H4 (cell line): ENCODE data around the gene PIP5K1C. TPM values are rescaled to one million over a fixed set of nuclear protein-coding genes. Genes with fewer than 3 reads are reported as not detected.

ENCODE experiments used
- DNase-seq: peaks from one replicate; pipeline ENCODE4 v3.0.0-alpha.2; 2015; ENCODE audit warnings: low spot score
- total RNA-seq: library from RNA; depleted of rRNA; stranded (reverse); fragments of >200 nt; shearing (Covaris generic); gene quantifications from 2 replicates; pipeline ENCODE4 v1.2.3, GENCODE V29; 2014

Gene PIP5K1C
- total RNA-seq, 1 experiment from 2014 or later = 6.8 TPM

GRCh38 chr19:3609779-3610719 is 90.2 kb downstream of the PIP5K1C start:
- no peak for DNase-seq

DNA sequence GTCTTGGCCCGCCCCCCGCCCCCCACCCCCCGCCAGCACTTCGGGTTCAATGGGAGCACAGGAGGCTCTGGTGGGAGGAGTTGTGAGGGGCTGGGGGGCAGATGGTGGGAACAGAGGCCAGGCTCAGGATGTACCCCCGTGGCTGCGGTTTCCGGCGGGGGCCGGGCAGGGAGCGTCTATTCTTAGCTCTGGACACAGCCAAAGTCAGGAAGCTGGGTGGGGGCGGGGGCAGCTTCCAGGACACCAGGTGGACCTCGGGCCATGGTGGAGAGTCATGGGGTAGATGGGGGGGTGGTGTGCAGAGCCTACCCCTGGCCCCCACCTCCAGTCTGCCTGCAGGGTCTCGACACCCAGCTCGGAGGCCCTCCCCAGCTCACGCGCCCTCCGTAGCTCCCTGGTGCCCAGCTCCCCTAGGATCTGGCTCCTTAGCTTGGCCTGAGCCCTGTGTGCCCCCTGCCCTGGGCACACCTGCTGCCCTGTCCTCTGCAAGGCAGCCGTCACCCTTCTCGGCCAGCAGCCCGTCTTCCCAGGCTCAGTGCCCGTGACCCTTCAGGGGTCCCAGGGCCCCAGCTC is 91.4 kb downstream of the PIP5K1C start:
- DNase-seq = no peak

DNA sequence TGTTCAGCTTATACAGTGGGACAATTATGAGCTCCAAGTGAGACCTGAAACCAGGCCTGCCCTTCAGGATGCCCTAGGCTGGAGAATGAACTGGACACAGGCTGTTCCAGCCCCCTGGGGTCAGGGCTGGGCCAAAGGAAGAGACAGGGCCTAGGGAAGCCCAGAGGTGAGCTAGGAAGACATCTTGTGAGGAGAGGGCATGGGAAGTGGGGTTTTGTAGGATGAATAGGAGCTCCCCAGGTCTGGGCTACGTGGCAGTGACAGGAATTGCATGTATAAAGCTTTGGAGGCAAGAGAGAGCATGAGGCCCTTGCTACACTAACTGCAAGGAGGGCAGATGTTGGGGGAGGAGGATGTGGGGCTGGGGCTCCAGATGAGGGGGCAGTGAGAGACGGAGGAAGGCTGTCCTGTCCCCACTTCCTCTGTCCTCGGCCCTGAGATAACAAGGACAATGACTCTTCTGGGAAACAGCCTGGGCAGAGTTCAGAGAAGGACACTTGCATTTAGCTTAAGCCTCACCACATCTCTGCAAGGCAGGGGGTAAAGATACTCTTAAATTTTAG is 92.1 kb downstream of the PIP5K1C start:
- no peak for DNase-seq

GRCh38 chr19:3607303-3608078 is 92.8 kb downstream of the PIP5K1C start:
- DNase-seq = no peak

GRCh38 chr19:3606690-3607289 is 93.5 kb downstream of the PIP5K1C start, which contains the start of gene TBXA2R:
TSS of gene TBXA2R (minus strand) at chr19:3606875. CDS start at chr19:3600634, 6,241 bp downstream.
- no peak for DNase-seq

GRCh38 chr19:3606174-3606689 is 94.0 kb downstream of the PIP5K1C start:
- no peak for DNase-seq

- no peak for DNase-seq
Measured at GRCh38 chr19:3605770-3606169, 94.5 kb downstream of the PIP5K1C start.

- DNase-seq = no peak
Measured at GRCh38 chr19:3605361-3605760, 94.9 kb downstream of the PIP5K1C start.

GRCh38 chr19:3604987-3605343 is 95.3 kb downstream of the PIP5K1C start:
- DNase-seq = no peak

- no peak for DNase-seq
Measured at GRCh38 chr19:3604227-3604986, 95.9 kb downstream of the PIP5K1C start.

DNA sequence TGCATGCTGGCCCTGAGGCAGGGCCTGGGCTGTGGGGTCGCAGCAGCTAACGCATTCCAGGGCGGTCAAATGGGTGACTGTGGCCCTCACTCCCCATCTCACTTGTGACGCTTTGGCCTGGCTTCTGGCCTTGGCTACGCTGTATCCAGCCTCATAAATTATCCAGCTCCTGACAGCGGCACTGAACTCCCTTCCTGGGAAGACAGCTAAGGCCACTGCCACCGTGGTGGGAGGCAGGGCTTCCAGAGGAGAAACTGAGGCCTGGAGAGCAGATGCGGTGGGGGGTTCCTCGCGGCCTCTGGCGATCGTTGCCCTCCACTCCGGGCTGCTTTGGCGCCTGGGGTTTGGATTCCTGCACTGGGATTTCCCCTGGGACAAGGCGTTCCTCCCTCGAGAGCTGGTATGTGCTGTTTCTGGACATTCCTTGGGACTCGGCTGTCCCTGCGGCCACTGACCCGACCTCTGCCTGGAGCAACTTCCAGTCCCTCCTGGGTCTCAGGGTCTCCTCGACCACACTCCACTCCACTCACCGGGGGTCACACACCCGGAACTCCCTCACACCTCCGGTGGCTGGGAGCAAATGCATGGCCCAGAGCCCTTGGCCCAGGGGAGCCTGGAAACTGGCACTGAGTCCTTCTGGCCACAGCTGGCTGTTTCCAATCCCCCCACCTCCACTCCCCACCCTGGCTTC is 97.0 kb downstream of the PIP5K1C start:
- DNase-seq = no peak

DNA sequence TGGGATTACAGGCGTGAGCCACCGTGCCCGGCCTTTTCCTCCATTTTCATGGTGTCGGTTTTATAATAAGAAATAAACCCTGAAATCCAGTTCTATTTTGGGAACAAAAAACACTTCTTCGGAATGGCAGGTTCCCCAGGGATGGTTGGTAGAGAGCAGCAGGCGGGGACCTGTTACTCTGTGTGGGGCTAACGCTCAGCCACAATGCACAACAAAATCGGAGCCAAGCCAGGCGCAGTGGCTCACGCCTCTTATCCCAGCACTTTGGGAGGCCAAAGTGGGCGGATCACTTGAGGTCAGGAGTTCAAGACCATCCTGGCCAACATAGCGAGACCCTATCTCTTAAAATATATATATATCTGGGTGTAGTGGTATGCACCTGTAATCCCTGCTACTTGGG is 99.2 kb downstream of the PIP5K1C start:
- DNase-seq = no peak

- DNase-seq = no peak
Measured at GRCh38 chr19:3599776-3600187, 100.5 kb downstream of the PIP5K1C start.

DNA sequence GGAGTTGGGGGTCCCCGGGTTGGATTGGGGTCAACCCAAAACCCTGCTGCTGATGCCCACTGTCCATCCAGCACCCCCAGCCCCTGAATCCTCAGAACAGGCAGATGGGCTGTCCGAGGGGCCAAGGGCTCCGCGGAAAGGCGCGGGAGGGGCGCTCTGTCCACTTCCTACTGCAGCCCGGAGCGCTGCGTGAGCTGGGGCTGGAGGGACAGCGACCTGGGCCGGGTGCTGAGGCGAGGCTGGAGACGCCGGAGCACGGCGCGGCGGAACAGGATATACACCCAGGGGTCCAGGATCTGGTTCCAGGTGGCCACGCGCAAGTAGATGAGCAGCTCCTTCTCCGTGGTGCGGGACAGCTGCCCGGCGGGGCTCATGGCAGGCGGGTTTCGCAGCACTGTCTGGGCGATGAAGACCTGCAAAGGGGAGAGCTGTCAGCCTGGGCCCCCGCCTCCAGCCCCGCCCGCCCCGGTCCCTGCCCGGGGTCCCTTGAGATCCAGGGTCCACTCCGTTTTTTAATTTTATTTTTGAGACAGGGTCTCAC is 104.7 kb downstream of the PIP5K1C start:
- no peak for DNase-seq

- DNase-seq = no peak
Measured at GRCh38 chr19:3593156-3593555, 107.1 kb downstream of the PIP5K1C start.

DNA sequence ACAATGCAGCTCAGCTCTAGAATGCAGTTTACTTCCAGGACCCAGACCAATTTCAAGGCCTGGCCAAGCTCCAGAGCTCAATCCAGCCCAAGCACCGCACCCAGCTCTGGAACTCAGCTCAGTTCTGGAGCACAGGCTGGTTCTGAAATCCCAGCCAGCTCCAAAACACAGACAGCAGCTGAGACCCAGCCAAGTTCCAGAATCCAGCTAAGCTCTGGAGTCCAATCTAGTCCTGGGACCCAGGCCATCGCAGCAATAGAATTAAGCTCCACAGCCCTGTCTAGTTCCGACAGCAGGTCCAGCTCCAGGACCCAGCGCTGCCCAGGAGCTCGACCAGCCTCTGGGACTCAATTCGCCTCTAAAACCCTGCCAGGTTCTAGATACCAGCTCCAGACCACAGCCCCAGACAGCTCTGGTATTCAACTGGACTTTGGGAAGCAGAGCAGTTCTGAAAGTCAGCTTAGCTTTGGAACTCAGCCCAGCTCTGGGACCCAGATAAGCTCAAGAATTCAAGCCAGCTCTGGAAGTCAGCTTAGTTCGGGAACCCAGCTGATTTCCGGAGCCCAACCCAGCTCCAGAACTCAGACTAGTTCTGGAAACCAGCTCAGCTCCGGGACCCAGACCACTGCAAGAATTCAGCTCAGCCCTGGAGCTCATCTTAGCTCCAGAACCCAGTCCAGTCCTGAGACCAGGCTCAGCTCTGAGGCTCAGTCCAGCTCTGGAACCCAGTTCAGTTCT is 108.2 kb downstream of the PIP5K1C start:
- DNase-seq = no peak

DNA sequence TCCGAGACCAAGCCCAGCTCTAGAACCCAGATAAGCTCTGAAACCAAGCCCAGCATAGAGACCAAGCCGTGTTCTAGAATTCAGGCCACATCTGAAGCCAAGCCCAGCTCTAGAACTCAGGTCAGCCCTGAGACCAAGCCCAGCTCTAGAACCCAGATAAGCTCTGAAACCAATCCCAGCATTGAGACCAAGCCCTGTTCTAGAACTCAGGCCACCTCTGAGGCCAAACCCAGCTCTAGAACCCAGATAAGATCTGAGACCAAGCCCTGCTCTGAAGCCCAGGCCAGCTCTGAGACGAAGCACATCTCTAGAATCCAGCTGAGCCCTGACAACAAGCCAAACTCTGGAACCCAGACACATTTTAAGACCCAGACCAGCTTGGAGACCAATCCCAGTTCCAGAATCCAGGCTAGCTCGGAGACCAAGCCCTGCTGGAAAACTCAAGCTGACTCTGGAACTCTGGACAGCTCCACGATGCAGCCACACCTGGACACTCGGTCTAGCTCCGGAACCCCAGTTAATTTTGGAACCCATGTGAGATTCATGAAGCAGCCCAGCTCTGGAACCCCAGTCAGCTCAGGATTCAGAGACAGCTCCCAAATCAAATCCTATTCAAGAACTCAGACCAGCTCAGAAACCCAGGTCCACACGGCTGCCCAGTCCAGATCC is 109.1 kb downstream of the PIP5K1C start:
- no peak for DNase-seq

DNA sequence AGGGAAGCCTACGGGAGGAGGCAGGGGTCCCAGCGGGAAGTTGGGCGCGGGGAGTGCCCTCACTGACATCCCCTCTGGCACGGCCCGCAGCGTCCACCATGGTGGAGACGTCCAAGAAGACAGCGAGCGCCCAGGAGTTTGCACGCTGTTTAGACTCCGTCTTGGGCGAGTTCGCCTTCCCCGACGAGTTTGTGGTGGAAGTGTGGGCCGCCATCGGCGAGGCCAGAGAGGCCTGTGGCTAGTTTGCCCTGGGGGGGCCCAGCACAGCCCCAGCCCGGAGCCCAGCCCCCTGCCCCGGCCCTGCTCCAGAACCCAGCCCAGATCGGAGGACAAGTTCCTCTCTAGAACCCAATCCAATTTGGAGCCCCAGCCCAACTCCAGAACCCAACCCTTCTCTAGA is 110.3 kb downstream of the PIP5K1C start:
- DNase-seq = no peak

DNA sequence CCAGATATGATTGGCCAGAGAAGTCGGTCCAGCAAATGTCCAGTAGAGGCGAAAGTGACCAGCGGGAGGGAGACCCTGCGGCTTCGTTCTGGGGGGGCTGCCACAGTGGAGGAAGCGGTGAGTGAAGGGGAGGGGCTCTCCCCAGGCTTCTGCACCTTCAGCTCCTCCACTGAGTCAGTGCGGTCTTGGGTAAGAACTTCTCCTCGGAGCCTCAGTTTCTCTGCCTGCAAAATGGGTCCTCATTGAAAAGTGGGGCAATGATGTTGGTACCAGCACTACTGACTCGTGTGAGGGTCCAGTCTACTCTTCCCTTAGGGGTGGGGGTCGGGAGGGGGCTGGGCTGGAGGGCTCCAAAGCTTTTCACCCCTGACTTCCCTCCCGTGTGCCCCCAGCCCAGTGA is 110.8 kb downstream of the PIP5K1C start:
- no peak for DNase-seq
